ENCODE measurements around the gene RAB11FIP4. TPM values are rescaled to one million over a fixed set of nuclear protein-coding genes. Genes with fewer than 3 reads are reported as not detected.

The RAB11FIP4 gene
- total and polyA plus RNA-seq, 8 donors, result 4.7 to 121 (median 11.7) TPM

DNA sequence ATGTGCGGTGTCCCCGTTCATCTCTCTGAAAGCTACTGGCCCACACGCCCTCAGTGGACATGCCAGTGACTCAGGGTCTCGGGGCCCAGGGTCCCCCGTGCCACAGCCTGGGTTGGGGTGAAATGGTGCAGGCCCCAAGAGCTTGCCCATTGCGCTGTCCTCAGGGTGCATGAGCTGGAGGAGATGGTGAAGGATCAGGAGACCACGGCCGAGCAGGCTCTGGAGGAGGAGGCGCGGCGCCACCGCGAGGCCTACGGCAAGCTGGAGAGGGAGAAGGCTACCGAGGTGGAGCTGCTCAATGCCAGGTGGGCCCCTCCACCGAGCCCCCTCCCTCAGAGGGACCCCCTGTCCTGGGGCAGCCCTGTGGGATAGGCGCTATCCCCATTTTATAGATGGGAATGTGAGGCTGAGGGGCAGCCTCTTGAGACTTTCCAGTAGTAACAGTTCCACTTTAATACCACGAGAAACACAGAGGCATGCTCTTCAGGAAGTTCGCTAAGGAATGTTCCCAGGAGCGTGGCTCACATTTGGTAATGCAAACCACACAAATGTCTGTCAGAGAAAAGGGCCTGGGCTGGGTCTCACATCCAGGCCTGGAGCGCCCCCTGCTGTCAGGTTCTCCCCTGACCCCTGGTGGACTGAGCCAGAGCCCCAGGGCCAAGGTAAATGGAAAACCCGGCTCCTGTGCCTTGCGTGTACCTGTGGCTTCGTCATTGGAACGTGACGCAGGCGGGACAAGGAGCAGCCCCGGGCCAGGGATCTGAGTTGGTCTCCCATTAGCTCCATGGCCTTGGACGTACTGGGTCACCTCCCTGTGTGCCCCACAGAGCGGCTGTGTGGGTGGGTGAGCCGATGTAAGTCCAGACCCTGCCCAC, 133.7 kb downstream of the RAB11FIP4 start:
- intact Hi-C loops (cut with DNase I; ENCODE audit: low total_unique reads), result loop anchor here (5.0 kb wide), 1 partner anchor 88 kb away; no protein-coding TSS in a partner anchor
- Histone ChIP-seq H3K27ac (no peak overlapping the region), H3K4me1 (peaks cover 0 to 9% (median 7%) of the 10 kb centered on the region in 4 donors), H3K36me3 (peaks cover 10 to 95% (median 68%) of the 10 kb centered on the region in 4 donors), H3K4me3 (no peak overlapping the region), H3K27me3 (no peaks in the 10 kb centered on the region), H3K9me3 (peaks cover 0 to 11% (median 8%) of the 10 kb centered on the region in 4 donors)
- no peak for TF ChIP-seq POLR2A (IDR thresholded peaks at IDR 0.05)
- no peak for TF ChIP-seq EP300 (IDR thresholded peaks at IDR 0.05)
- TF ChIP-seq POLR2AphosphoS5 (IDR thresholded peaks at IDR 0.05), result peak in 1 of 3 donors; percentile 51
- TF ChIP-seq, protein P1, sequence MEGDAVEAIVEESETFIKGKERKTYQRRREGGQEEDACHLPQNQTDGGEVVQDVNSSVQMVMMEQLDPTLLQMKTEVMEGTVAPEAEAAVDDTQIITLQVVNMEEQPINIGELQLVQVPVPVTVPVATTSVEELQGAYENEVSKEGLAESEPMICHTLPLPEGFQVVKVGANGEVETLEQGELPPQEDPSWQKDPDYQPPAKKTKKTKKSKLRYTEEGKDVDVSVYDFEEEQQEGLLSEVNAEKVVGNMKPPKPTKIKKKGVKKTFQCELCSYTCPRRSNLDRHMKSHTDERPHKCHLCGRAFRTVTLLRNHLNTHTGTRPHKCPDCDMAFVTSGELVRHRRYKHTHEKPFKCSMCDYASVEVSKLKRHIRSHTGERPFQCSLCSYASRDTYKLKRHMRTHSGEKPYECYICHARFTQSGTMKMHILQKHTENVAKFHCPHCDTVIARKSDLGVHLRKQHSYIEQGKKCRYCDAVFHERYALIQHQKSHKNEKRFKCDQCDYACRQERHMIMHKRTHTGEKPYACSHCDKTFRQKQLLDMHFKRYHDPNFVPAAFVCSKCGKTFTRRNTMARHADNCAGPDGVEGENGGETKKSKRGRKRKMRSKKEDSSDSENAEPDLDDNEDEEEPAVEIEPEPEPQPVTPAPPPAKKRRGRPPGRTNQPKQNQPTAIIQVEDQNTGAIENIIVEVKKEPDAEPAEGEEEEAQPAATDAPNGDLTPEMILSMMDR (IDR thresholded peaks at IDR 0.05), result peak; percentile 10 to 91 (median 85)
- DNase-seq, result peak; percentile 85 to 95
- 60 to 74% (median 69%) methylated on average over 9 to 31 of the region's 31 CpGs for WGBS, 5 donors

DNA sequence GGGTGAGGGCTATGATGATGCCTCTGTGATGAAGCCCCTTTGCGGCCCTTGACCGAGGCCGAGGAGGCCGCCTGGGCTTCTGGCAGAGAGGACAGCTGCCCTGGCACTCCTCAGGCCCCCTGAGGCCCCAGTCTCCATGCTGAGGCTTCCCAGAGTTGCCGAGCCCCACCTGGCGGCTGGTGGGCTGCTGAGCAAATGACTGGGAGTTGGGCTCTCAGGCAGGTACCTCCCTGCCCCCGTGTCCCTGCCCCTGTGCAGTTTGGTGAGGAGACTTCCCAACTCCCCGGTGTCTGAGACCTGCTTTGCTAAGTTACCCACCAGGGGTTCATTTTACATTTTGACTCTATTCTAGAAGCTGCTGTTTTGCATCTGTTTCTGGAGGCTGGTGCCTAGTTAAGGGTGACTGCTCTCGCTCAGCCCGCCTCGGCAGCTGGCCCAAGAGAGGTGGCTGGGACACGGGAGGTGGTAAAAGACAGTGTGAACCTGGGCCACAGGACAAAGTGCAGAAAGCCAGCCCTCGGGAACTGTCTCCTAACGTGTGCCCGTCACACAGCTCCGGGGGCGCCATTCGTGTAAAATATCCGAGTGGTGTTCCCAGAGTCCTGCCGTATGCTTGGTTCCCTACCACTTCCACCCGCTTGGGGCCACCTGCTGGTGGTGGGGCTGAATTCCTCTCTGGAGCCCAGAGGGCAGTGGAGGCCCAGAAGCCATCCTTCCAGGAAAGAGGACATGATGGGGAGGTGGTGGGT, 134.5 kb downstream of the RAB11FIP4 start:
- intact Hi-C loops (cut with DNase I; ENCODE audit: low total_unique reads), result loop anchor here (5.0 kb wide), 1 partner anchor 89 kb away; no protein-coding TSS in a partner anchor
- DNase-seq, result no peak
- Histone ChIP-seq H3K27me3 (no peaks in the 10 kb centered on the region), H3K36me3 (peaks cover 16 to 96% (median 75%) of the 10 kb centered on the region in 4 donors), H3K27ac (no peak overlapping the region), H3K9me3 (peaks cover 0 to 11% (median 8%) of the 10 kb centered on the region in 4 donors), H3K4me1 (peaks cover 0 to 9% (median 7%) of the 10 kb centered on the region in 4 donors), H3K4me3 (no peak overlapping the region)
- 74 to 86% (median 86%) methylated on average over 13 to 21 of the region's 21 CpGs for WGBS, 5 donors
- TF ChIP-seq POLR2AphosphoS5 (IDR thresholded peaks at IDR 0.05) (no peak), POLR2A (IDR thresholded peaks at IDR 0.05) (no peak), EP300 (IDR thresholded peaks at IDR 0.05) (no peak)
- TF ChIP-seq, protein P1 (IDR thresholded peaks at IDR 0.05), result peak in 3 of 7 experiments; percentile 10 to 16 (median 14)

DNA sequence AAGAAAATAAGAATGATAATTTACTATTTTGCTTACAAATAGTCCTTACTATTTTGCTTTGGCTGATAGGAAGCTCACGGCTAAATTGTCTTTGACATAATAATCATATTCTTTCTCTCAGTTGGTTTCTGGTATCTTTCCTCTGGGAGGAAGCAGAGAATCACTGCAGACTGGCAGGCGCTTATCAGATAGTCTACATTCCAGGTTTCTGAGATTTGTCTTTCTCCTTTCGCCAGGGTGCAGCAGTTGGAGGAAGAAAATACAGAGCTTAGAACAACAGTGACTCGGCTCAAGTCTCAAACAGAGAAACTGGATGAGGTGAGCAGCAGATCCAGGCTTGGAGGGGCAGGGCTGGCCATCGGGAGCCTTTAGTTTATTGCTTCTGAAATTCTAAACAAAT, 136.1 kb downstream of the RAB11FIP4 start:
- Histone ChIP-seq H3K36me3 (peaks cover 28 to 96% (median 74%) of the 10 kb centered on the region in 4 donors), H3K9me3 (peaks cover 0 to 11% (median 8%) of the 10 kb centered on the region in 4 donors), H3K27me3 (no peaks in the 10 kb centered on the region), H3K4me1 (peaks cover 0 to 9% (median 7%) of the 10 kb centered on the region in 4 donors), H3K4me3 (no peak overlapping the region), H3K27ac (no peak overlapping the region)
- intact Hi-C loops (cut with DNase I; ENCODE audit: low total_unique reads), result loop anchor here (5.0 kb wide), 1 partner anchor 90 kb away; no protein-coding TSS in a partner anchor
- TF ChIP-seq EP300 (IDR thresholded peaks at IDR 0.05), result no peak
- TF ChIP-seq, protein P1 (IDR thresholded peaks at IDR 0.05), result no peak
- TF ChIP-seq POLR2A (IDR thresholded peaks at IDR 0.05), result no peak
- TF ChIP-seq POLR2AphosphoS5 (IDR thresholded peaks at IDR 0.05), result no peak
- no peak for DNase-seq
- 43 to 60% (median 47%) methylated on average over 5 of the region's 5 CpGs for WGBS, 5 donors

Data from stomach (tissue), 9 donors.